Muscle layer of colon (tissue), 2 donors: ENCODE measurements around the gene FAM174C.
A peak's percentile ranks its signal among the peaks of the same experiment; 100 is the strongest.
"Not testable (repeated sequence)": the region's sequence is repeated elsewhere in the genome, so short reads cannot be mapped to it uniquely, and the experiment has no call there.

Experiments
- H3K27ac ChIP-seq: one replicate; pipeline ENCODE4 v1.7.0; 2013; ENCODE audit warnings: low read depth, mild to moderate bottlenecking, low read length, moderate library complexity
- H3K27me3 ChIP-seq, 2 donors: one replicate each; pipeline ENCODE4 v1.7.0; 2013; ENCODE audit warnings: low read length in 2 of 2, mild to moderate bottlenecking in 2 of 2; ENCODE audit not compliant: insufficient read depth in 2 of 2, control insufficient read depth in 1 of 2
- H3K36me3 ChIP-seq: one replicate; pipeline ENCODE4 v1.7.0; 2013; ENCODE audit warnings: mild to moderate bottlenecking, low read length; ENCODE audit not compliant: insufficient read depth
- H3K4me1 ChIP-seq: one replicate; pipeline ENCODE4 v1.7.0; 2013; ENCODE audit warnings: mild to moderate bottlenecking, low read length; ENCODE audit not compliant: insufficient read depth
- H3K4me3 ChIP-seq, 2 donors: one replicate each; pipeline ENCODE4 v1.7.0; 2013; ENCODE audit warnings: low read length in 2 of 2, low read depth in 1 of 2, mild to moderate bottlenecking in 1 of 2, moderate library complexity in 1 of 2
- H3K9ac ChIP-seq: one replicate; pipeline ENCODE4 v1.7.0; 2013; ENCODE audit warnings: low read length
- H3K9me3 ChIP-seq: one replicate; pipeline ENCODE4 v1.7.0; 2013; ENCODE audit warnings: mild to moderate bottlenecking, low read length
- donor health status: abdominal sarcoma.
- donor health status: Adenocarcinoma of cecum.

FAM174C gene

DNA sequence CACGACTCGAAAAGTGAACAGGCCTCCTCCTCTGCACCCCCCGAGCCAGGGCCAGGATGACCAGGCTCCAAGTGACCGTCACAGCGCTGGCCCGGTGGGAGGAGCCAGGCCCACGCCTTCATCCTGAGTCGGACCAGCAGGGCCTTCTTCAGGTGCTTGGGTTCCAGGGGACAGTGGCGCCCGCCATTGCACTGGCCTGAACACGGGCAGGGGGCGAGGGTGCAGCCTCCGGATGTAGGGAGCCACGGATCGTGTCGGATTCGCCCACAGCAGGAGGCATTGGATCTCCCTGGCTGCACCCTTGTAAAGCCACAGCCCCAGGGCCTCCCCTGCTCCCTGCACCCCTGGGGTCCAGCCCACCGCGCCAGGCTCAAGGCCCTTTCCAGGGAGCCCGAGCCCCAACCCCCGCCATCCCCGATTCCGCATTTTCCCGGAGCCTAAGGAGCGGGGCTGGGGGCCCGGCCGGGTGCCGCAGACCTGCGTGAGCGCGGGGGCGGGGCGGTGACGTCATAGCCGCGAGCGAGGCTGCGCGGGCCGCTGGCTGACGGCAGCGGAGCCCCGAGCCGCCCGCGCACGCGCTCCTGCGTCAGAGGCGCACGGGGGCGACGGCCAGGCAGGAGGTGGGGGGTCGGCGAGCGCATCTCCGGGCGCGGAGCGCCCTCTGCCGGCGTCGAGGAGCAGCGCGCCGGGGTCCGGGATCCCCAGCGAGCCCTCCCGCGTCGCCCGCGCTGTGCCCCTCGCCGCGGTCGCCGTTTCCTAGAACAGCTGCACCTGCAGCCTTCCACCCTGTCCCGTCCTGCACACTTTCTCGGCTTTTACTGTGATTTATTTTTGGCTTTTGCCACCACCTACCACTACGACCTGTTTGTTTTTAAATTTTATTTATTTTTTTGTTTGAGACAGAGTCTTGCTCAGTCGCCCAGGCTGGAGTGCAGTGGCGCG is 35.3 kb upstream of the FAM174C start:
- H3K9me3 ChIP-seq = no peaks in the 10 kb centered on the region
- H3K27me3 ChIP-seq = peaks cover 0 to 8% of the 10 kb centered on the region in 2 donors
- peaks cover 41% of the 10 kb centered on the region for H3K4me1 ChIP-seq
- peak overlapping the region; percentile 81 for H3K27ac ChIP-seq
- no peak overlapping the region for H3K9ac ChIP-seq
- peaks cover 4% of the 10 kb centered on the region for H3K36me3 ChIP-seq
- H3K4me3 ChIP-seq = no peak overlapping the region

DNA sequence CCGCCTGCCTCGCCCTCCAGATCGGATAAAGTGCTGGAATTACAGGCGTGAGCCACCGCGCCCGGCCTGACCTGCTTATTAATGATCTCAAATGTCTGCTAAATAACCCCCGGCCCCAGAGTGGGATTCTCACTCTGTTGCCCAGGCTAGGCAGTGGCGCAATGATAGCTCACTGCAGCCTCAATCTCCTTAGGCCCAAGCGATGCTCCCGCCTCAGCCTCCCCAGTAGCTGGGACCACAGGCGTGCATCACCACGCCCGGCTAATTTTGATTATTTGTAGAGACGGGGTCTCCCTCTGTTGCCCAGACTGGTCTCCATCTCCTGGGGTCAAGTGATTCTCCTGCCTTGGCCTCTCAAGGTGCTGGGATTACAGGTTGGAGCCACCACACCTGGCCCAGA is 34.4 kb upstream of the FAM174C start:
- H3K27me3 ChIP-seq = peaks cover 0 to 7% of the 10 kb centered on the region in 2 donors
- H3K9ac ChIP-seq = no peak overlapping the region
- peaks cover 4% of the 10 kb centered on the region for H3K36me3 ChIP-seq
- H3K9me3 ChIP-seq = no peaks in the 10 kb centered on the region
- H3K4me3 ChIP-seq = peak overlapping the region in 1 of 2 donors; percentile 64
- peaks cover 49% of the 10 kb centered on the region for H3K4me1 ChIP-seq
- H3K27ac ChIP-seq = no peak overlapping the region

DNA sequence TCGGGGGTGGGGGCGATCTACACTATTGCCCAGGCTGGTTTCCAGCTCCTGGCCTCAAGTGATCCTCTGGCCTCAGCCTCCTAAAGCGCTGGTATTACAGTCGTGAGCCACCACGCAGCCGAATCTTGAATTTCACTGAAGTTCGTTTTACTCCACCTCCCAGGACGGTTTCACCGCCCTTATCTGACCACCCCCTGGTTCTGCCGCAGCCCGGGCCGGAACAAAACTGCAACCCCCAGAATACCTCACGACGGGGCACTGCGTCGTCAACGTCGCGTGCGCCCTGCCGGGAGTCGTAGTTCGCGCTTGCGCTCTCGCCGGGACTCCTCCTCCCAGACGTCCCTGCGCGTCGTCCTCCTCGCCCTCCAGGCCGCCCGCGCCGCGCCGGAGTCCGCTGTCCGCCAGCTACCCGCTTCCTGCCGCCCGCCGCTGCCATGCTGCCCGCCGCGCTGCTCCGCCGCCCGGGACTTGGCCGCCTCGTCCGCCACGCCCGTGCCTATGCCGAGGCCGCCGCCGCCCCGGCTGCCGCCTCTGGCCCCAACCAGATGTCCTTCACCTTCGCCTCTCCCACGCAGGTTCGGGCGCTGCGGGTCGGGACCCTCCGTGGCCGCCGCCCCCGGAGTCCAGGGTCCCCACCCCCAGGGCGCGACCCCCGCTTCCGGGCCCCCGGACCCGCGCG is 33.8 kb upstream of the FAM174C start, which contains the start of gene ATP5F1D:
ATP5F1D (plus strand) TSS at position 335 of the 679 bp plus-strand sequence; CDS start at position 435, 100 bp downstream.
- peaks cover 0 to under 1% of the 10 kb centered on the region in 2 donors for H3K27me3 ChIP-seq
- H3K27ac ChIP-seq = peak within 1 kb of the TSS; percentile 97
- H3K9me3 ChIP-seq = no peaks in the 10 kb centered on the region
- H3K4me3 ChIP-seq = peak within 1 kb of the TSS; percentile 64 to 79
- H3K4me1 ChIP-seq = peaks cover 55% of the 10 kb centered on the region
- H3K9ac ChIP-seq = peak within 1 kb of the TSS; percentile 21
- peaks cover 4% of the 10 kb centered on the region for H3K36me3 ChIP-seq

DNA sequence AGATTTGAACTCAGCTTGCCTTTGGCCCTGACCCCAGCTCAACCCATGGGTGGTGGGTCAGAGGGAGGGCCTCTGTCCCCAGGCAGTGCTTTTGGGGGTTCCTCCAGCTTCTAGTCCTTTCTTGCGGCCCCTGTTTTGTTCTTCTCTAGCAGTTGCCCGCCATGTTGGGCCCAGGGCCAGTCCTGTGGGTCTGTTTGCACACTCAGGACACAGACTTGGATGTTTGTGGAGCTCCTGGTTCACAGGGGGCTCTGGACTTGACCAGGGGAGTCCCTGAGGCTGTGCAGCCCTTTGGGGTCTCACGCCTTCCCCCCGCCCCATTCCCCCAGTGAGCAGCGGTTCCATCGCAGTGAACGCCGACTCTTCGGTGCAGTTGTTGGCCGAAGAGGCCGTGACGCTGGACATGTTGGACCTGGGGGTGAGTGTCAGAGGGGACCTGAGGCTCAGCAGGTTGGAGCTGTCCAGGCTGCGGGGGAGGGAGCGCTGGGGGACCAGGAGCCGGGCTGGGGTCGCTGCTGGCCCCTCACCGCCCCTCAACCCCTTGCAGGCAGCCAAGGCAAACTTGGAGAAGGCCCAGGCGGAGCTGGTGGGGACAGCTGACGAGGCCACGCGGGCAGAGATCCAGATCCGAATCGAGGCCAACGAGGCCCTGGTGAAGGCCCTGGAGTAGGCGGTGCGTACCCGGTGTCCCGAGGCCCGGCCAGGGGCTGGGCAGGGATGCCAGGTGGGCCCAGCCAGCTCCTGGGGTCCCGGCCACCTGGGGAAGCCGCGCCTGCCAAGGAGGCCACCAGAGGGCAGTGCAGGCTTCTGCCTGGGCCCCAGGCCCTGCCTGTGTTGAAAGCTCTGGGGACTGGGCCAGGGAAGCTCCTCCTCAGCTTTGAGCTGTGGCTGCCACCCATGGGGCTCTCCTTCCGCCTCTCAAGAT is 31.3 kb upstream of the FAM174C start:
- peak overlapping the region; percentile 57 for H3K9ac ChIP-seq
- no peaks in the 10 kb centered on the region for H3K9me3 ChIP-seq
- H3K36me3 ChIP-seq = peaks cover 4% of the 10 kb centered on the region
- peak overlapping the region; percentile 95 for H3K27ac ChIP-seq
- no peaks in the 10 kb centered on the region for H3K27me3 ChIP-seq
- peak overlapping the region in 1 of 2 donors; percentile 35 for H3K4me3 ChIP-seq
- H3K4me1 ChIP-seq = peaks cover 59% of the 10 kb centered on the region

DNA sequence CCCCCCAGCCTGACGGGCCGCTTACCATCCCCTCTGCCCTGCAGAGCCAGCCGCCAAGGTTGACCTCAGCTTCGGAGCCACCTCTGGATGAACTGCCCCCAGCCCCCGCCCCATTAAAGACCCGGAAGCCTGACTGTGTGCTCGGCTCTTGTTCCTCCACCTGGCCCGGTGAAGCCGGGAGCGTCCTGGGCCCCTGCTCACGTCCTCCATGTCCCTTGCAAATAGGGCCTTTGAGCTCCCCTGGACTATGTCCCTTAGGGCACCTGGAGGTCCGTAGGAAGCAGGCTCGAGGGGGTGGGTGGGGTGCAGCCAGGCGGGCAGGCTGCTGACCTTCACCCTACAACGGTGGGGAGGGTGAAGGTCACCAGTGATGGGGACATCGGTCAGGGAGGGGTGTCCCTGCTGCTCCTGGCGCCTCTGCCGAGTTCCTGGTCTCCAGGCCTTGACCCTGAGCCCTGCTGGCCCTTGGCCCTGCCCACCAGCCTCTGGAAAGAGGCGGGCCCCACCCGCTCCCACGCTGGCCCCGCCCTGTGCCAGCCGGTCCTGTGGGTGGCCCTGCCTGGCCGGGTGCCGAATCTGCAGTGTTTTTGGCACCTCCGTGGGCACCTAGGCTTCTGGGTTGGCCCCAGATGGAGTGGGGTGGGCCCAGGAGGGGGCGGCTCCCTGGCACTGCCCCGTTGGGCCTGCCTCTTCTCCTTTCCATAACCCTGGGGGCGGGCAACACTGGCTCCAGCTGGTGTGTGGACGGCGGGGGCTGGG is 30.5 kb upstream of the FAM174C start:
- H3K4me1 ChIP-seq = peaks cover 59% of the 10 kb centered on the region

DNA sequence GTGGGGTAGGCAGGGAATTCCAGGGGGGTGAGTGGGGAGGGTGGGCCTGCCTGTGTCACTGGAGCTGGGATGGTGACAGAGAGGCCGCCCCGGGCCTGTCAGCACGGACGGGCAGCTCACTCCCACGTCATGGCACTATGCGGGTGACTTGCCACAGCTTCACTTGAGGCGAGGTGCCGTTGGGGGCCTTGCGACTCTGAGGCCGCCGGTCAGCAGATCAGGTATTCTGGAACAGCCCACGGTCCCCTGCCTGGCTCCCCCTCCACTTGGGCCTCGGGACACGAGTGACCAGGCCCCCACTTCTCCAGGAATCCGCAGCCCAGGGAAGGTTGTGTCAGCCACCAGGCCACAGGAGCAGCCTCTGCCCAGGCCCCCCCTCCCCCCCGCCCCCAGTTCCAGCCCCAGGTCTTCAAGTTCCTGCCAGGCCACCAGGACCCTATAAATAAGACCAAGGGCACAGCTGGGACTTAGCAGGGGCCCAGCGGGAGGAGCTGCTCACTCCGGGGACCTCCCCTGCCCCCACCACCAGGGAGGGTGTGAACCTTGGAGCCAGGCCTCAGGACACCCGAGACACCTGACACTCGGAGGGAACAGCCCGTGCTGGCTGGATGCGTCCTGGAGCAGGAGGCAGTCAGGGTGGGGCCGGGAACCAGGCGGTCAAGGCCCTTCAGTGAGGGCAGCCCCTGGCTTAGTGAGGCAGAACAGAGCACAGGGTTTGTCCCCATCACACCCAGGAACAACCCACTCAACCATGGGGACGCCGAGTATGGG is 29.7 kb upstream of the FAM174C start:
- Histone ChIP-seq H3K4me3 (no peak overlapping the region), H3K36me3 (peaks cover 4% of the 10 kb centered on the region), H3K27me3 (no peaks in the 10 kb centered on the region), H3K9ac (peak overlapping the region; percentile 57), H3K27ac (peak overlapping the region; percentile 95), H3K4me1 (peaks cover 59% of the 10 kb centered on the region), H3K9me3 (no peaks in the 10 kb centered on the region)

More for the DNA sequence above, 30.5 kb upstream of the FAM174C start:
- peak overlapping the region; percentile 57 for H3K9ac ChIP-seq
- no peaks in the 10 kb centered on the region for H3K27me3 ChIP-seq
- peak overlapping the region; percentile 95 for H3K27ac ChIP-seq
- H3K36me3 ChIP-seq = peaks cover 4% of the 10 kb centered on the region
- no peaks in the 10 kb centered on the region for H3K9me3 ChIP-seq
- H3K4me3 ChIP-seq = peak overlapping the region; percentile 32 to 35

DNA sequence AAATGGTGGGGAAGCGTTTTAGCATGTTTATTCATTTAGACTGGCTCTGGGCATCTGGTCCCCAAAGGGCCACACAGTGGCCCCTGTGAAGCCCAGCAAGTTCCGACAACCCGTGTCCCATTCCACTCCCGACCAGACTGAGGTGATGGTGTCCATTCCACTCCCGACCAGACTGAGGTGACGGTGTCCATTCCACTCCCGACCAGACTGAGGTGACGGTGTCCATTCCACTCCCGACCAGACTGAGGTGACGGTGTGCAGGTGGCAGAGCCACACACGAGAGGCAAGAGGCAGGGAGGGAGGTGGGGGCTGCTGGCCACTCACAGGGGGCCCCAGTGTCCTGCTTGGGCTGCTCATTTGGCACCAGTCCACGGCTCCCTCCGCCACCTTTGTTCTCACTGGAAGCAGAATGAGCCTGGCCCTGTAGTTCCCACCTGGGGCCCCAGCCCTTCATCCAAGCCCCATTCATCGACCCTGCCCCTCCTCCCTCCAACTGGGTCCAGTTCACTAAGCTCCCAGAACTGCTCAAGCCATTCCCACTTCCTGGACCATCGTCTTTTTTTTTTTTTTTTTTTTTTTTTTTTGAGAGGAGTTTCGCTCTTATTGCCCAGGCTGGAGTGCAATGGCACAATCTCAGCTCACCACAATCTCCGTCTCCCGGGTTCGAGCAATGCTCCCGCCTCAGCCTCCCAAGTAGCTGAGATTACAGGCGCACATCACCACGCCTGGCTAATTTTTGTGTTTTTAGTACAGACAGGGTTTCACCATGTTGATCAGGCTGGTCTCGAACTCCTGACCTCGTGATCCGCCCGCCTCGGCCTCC is 28.9 kb upstream of the FAM174C start:
- H3K9me3 ChIP-seq, H3K27me3 ChIP-seq, H3K4me3 ChIP-seq, H3K9ac ChIP-seq, H3K36me3 ChIP-seq: not testable (repeated sequence)
- Histone ChIP-seq H3K4me1 (peaks cover 52% of the 10 kb centered on the region), H3K27ac (peak overlapping the region; percentile 95)

DNA sequence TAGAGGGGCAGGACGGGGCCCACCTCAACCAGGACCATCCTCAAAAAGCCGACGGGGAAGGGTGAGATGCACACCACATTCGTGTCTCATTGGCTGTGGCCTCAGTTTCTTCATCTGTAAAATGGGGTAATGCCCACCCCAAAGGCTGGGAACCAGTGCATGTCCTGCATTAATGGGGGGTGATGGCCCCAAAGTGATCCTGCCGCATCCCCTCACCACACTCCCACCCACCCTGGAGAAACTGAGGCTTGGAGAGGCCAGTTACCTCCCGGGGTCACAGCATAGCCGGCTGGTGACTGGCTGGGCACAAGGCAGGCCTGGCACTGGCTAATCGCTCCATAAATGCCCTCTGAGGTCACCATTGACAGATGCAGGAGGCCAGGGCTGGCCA is 27.6 kb upstream of the FAM174C start:
- H3K36me3 ChIP-seq = peaks cover 4% of the 10 kb centered on the region
- peak overlapping the region; percentile 99 for H3K27ac ChIP-seq
- peak overlapping the region in 1 of 2 donors; percentile 63 for H3K4me3 ChIP-seq
- H3K9me3 ChIP-seq = no peaks in the 10 kb centered on the region
- no peaks in the 10 kb centered on the region for H3K27me3 ChIP-seq
- H3K9ac ChIP-seq = peak overlapping the region; percentile 33
- H3K4me1 ChIP-seq = peaks cover 46% of the 10 kb centered on the region

DNA sequence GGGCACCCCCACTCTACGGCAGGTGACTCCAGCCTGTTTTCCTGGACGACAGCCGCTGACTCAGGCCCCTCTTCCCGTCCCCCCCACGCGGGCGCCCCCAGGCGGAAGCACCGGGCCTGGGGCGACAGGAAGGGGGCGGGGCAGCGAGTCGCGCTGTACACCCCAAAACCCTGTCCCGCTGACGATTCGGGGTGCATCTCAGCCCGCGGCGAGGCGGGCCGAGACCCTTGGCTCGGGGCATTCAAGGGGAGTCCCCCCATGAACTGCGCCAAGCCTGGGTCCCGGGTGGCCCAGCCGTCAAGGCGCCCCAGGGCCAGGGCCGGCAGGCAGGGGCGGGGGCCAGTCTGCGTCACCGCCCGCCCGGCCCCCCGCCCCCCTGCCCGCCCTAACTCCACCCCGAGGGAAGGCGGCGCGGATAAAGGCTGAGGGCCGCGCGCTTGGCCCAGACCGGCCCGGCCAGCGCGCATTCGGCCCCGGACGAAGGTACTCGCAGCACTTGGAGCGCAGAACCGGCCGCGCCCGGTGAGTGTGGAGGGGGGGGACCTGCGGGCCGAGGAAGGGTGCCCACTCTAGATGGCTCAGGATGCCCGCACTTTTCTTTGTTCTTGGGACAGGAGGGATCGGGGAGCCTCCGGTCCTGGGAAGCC is 27.1 kb upstream of the FAM174C start, which contains the start of gene MIDN:
MIDN (plus strand) TSS at position 445 of the 647 bp plus-strand sequence. CDS start 1,714 bp downstream, outside the sequence.
- no peaks in the 10 kb centered on the region for H3K9me3 ChIP-seq

More for the DNA sequence above, 27.1 kb upstream of the FAM174C start, which contains the start of gene MIDN:
- H3K36me3 ChIP-seq = peaks cover 4% of the 10 kb centered on the region
- peak within 1 kb of the TSS; percentile 99 for H3K27ac ChIP-seq
- no peaks in the 10 kb centered on the region for H3K27me3 ChIP-seq
- H3K9ac ChIP-seq = peak within 1 kb of the TSS; percentile 39
- H3K4me1 ChIP-seq = peaks cover 41% of the 10 kb centered on the region
- H3K4me3 ChIP-seq = peak within 1 kb of the TSS; percentile 61 to 63
